Activated CD4-positive, alpha-beta T cell treated with anti-CD3 and anti-CD28 coated beads for 48 hours (primary cell): ENCODE data around the gene PTGFRN.
A peak's percentile ranks its signal among the peaks of the same experiment; 100 is the strongest.

ENCODE experiments used
- DNase-seq: peaks from one replicate; pipeline ENCODE4 v3.0.0-alpha.2; 2020

The PTGFRN gene

DNA sequence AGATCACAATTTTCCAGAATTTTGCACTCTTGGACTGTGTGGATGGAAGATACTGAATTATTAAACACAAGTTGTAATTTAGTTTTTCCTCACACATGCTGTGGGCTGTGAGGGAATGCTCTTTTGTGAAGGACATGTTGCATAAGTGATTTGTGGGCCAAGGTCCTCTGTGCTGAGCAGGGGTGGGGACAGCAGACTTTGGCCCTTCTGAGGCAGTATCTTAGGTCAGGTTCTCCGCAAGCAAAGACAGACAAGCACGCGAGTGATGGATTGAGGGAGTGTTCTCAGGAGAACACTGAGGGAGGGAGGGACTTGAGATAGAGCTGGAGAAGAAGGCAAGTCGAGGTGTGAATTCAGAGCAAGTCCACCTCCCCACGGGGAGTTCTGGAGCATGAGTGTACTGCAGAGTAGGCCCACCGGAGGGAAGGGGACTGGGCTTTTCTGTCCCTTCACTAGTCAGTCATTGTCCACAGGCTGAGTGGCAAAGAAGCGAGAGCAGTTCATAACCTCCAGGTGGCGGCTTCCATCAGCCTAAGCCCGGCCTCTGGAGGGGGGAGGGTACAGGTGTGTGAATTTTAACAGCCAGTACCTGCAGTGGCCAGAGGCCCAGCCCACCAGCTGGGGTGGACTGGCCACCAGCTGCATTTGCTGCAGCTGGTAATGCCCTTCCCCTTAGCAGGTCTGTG, 72.7 kb downstream of the PTGFRN start:
- DNase-seq, result no peak

DNA sequence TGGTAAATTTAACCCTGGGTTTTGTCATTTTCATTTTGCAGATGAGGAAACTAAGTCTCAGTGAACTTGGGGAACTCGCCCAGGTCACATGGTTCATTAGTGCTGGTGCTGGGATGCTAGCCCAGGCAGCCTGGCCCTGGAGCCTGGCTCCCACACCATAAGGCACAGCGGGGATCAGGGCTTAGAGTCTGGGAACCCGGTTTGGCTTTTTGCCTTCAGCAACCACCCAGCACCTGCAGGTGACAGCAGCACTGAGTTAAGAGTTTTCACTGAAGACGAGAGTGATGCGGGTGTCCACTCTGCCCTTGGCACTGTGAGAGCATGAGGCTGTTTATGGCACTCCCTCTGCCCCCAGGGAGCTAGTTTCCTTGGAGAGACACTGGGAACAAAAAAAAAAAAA, 73.4 kb downstream of the PTGFRN start:
- DNase-seq, result no peak

DNA sequence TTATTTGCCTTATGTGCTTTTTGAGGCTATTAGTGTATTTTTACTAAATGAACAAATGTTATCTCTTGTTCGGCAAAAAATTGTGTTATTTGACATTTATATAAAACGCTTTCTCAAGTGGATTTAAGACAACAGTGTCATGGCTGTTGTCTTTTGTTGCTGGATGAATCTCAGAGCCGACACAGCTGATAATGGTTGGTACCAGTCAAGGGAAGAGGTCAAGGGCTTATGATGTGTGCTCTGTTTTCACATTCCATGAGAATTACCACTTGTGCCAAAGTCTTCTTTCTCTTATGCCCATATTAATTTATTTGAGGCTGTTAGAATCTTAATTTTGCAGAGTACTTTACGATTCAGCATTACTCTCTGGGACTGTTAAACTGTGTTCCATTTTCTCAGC, 74.0 kb downstream of the PTGFRN start:
- no peak for DNase-seq

DNA sequence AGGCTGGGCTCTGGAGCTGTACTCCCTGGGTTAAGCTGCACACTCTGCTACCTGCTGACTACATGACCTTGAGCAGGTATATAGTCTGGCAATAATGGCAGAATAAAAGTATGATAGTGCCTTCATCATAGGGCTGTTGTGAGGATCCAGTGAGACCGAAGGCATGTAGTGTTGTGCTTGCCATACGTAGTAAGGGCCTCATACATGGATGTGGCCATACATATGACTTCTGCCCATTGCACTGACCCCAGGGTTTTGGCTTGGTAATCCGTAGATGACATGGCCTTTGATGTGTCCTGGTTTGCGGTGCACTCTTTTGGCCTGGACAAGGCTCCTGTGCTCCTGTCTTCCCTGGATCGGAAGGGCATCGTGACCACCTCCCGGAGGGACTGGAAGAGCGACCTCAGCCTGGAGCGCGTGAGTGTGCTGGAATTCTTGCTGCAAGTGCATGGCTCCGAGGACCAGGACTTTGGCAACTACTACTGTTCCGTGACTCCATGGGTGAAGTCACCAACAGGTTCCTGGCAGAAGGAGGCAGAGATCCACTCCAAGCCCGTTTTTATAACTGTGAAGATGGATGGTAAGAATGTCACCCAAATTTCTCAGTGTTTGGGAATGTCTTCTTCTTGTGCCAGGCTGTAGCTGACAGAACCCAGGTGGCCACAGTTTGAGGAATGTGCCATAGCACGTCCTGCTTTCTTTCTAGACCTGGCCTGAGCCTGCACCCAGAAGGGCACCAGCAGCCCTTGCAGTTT, 74.9 kb downstream of the PTGFRN start:
- DNase-seq, result no peak

DNA sequence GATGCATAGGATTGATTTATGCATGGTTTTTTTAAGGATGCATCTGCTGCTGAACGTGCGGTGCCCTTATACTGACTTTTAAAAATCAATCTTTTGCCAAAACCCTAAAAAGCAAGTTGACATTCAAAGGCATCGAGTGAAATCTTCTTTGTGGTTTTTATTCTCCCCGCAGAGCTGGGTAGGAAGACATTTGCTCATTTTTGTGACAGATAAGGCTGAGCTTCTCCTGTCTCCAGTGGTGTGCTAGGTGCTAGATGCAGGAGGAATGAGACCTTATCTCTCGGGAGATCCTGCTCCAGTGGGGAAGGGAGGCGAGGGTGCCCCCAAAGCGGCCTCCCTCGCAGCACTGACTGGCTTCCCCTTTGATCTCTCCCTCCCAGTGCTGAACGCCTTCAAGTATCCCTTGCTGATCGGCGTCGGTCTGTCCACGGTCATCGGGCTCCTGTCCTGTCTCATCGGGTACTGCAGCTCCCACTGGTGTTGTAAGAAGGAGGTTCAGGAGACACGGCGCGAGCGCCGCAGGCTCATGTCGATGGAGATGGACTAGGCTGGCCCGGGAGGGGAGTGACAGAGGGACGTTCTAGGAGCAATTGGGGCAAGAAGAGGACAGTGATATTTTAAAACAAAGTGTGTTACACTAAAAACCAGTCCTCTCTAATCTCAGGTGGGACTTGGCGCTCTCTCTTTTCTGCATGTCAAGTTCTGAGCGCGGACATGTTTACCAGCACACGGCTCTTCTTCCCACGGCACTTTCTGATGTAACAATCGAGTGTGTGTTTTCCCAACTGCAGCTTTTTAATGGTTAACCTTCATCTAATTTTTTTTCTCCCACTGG, 76.9 kb downstream of the PTGFRN start:
- peak; percentile 50 for DNase-seq

GRCh38 chr1:116987256-116987555, 77.5 kb downstream of the PTGFRN start:
- peak; percentile 77 for DNase-seq

DNA sequence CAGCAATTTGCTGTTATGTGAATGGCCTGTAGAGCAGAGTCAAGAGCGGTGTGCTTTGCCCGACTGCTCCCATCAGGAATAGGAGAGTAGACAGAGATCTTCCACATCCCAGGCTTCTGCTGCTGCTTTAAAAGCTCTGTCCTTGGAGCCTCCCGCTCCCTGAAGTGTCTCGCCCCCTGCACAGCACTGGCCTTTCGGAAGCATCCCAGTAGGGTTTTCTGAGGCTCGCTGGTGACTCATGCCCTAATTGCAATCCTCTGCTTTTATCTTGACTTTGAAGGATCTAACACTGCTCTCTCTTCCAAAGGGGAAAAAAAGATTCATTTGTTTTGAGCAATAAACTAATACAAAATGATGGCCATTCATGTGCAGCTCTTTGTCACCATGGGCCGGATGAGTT, 78.5 kb downstream of the PTGFRN start:
- DNase-seq, result no peak

DNA sequence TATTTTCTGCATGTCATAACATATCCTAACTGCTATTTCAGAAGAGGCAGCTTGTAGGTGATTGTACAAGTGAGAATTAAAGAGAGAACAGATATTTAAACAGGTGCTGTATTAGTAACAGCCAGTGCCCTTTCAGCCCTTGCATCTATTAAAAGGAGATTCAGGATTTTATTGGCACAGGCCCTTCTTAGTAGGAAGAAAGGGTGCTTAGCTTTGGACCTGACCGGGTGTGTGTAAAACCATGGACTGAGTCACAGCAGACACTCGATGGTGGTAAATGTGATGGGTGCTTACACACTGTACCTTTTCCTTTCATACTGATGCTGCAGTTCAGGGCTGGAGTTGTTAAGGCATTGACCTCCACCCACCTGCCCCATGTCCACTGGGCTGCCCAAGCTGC, 79.2 kb downstream of the PTGFRN start:
- no peak for DNase-seq

DNA sequence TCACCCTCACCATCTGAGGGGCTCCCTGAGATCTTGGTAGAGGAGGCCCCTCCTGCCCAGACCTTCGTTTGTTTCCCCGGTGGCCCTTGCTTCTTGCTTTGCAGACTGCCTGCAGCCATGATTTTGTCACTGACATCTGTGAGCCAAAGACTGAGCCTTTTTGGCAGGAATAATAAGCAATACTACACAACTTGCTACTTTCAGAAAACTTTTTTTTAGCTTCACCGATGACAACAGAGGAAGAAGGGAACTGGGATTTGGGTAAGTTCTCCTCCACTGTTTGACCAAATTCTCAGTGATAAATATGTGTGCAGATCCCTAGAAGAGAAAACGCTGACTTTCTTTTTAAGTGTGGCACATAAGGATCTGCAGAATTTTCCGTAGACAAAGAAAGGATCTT, 80.1 kb downstream of the PTGFRN start:
- DNase-seq, result no peak

- no peak for DNase-seq
These were observed 81.0 kb downstream of the PTGFRN start for GRCh38 chr1:116990612-116991151.

DNA sequence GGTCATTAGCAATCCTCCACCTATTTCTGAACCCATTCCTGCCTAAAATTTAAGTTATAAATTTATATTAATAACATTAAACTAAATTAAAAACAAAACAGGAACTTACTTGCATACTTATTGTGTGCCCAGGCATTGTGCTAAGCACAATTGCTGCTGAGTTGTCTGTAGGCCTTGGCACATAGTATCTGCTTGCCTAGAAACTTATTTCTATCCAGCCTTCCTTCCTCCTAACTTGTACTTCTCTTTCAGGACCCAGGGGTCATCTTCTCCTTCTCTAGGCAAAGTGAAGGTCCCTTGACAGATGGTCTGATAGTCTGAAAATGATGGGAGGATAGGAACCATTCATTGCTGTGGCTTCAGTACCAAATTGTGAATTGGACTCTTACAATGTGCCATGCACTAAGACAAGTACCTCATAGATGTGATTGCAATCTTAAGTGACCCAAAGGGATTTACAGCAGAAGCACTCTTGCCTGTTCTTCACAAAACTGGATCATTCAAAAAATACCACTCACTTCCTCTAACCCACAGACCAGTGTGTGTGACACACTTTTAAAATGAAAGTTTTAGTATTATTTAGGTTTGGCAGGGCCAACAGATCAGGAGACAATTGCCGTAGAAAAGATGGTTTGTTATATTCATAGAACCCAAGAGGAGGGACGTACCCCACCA, 81.6 kb downstream of the PTGFRN start:
- no peak for DNase-seq

DNA sequence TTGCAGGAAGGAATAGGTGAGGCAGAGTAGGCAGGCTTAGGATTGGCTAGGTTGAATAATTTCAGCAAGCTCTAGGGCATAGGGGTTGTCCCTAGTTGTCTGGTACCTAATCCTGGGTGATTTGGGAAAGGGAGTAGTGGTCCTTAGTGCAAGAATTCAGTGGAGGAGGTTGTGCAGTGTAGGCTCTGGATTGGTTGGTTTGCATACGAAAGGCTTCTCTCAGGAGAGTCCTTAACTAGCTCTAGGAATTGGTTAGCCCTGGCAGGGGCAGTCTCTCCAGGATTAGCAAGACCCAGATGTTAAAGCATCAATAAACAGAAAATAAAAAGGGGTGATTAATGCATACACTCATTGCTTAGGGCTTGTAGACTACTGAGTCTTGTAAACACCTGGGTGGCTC, 82.2 kb downstream of the PTGFRN start:
- no peak for DNase-seq

DNA sequence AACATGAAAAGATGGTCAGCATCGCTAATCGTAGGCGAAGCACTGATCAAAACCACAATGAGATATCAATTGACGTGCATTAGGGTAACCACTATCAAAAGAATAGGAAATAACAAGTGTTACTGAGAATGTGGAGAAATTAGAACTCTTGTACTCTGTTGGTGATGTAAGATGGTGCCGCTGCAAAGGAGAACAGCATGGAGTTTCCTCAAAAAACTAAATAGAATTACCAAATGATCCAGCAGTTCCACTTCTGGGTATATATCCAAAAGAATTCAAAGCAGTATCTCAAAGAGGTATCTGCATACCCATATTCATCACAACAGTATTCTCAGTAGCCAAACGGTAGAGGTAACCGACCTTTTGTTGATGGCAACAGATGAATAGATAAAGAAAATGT, 83.6 kb downstream of the PTGFRN start:
- no peak for DNase-seq

DNA sequence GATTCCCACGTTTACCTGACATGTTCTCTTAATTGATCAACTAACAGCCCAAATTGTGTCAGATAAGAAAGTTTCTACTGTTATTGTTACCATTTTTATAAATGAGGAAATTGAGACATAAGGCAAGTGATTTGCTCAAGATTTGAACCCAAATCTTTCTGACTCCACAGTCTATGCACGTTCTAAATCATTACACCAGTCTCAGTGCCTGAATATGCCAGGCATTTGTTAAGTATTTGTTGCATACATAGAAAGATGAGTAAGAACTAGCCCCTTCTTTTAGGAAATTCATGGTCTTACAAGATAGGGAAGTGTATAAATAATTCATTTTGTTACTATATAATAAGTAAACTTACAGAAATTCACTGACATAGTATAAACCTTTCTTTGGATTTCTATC, 84.7 kb downstream of the PTGFRN start:
- DNase-seq, result no peak

GRCh38 chr1:116997066-116997465, 87.3 kb downstream of the PTGFRN start:
- DNase-seq, result no peak

DNA sequence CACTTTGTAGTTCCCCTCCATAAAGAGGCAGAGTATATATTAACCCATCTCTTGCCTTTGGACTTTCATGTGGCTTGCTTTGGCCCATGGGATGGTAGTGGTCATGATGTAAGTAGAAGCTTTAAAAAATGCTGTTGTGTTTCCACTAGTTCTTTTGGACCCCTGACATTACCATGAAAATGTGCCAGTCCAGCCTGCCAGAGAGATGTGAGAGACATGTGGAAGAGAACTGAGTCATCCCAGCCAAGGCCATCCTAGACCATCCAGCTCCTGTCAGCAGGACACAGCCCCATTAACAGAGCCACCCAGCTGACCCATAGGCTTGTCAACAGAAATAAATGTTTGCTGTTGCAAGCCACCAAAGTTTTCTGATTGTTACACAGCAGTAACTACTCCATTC, 87.9 kb downstream of the PTGFRN start:
- DNase-seq, result no peak

DNA sequence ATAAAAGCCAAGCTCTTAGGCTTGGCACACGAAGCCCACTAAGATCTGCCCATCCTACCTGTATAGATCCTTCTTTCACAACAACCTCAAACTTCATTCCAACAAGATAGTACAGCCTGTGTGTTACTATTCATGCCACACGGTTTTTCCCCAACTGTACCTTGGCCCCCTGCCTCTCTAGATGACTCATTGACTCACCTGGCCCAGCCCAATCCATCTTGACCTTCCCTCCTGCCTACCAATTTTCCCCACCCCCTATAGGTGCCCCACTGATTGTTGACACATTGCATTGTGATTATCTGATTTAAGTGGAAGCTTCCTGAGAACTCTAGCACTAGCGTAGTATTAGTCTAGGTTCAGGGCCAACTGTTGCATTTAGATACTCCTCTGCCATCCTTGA, 89.9 kb downstream of the PTGFRN start:
- DNase-seq, result no peak

- DNase-seq, result no peak
These were observed 90.4 kb downstream of the PTGFRN start for GRCh38 chr1:117000142-117000541.

GRCh38 chr1:117001254-117001927, 91.7 kb downstream of the PTGFRN start, which contains the start of gene CD101:
CD101 (plus strand) TSS chr1:117001760; CDS start chr1:117001818, 58 bp downstream.
- DNase-seq, result peak; percentile 59

GRCh38 chr1:117003223-117003875, 93.6 kb downstream of the PTGFRN start:
- DNase-seq, result no peak

GRCh38 chr1:117007719-117008013, 98.0 kb downstream of the PTGFRN start:
- no peak for DNase-seq

- no peak for DNase-seq
These were observed 98.9 kb downstream of the PTGFRN start for GRCh38 chr1:117008656-117009055.
